Type B pancreatic cell (in vitro differentiated cells): ENCODE measurements around the gene FBXO33. TPM values are rescaled to one million over a fixed set of nuclear protein-coding genes. Genes with fewer than 3 reads are reported as not detected.

Experiments used
- DNase-seq: peaks from one replicate; pipeline ENCODE4 v3.0.0; 2021; ENCODE audit warnings: mixed read lengths; ENCODE audit not compliant: unreplicated experiment; ENCODE audit errors: extremely low spot score
- H3K27ac Mint-ChIP-seq: 2 replicates; pipeline ENCODE4 v1.8.0; 2021; ENCODE audit warnings: mild to moderate bottlenecking, mixed read lengths
- H3K27me3 Mint-ChIP-seq: 2 replicates; pipeline ENCODE4 v1.8.0; 2021; ENCODE audit warnings: mixed read lengths
- H3K36me3 Mint-ChIP-seq: 2 replicates; pipeline ENCODE4 v1.8.0; 2021; ENCODE audit warnings: mixed read lengths
- H3K4me1 Mint-ChIP-seq: one replicate; pipeline ENCODE4 v1.8.0; 2021; ENCODE audit warnings: mixed read lengths; ENCODE audit not compliant: unreplicated experiment
- H3K4me3 Mint-ChIP-seq: 2 replicates; pipeline ENCODE4 v1.8.0; 2021; ENCODE audit warnings: mild to moderate bottlenecking, mixed read lengths
- H3K9me3 Mint-ChIP-seq: 2 replicates; pipeline ENCODE4 v1.8.0; 2021; ENCODE audit warnings: mixed read lengths
- long read RNA-seq: library from polyadenylated mRNA; unstranded; transcript quantifications from one replicate; pipeline ENCODE4 v2.0.0, GENCODE V29; 2020
- total RNA-seq: library from RNA; stranded (reverse); gene quantifications from 2 replicates; pipeline ENCODE4 v1.2.1, GENCODE V29; 2021; ENCODE audit warnings: low replicate concordance
- TF ChIP-seq, protein P1 (sequence below): fragments of 200-600 bp; sonication (generic); conservative IDR thresholded peaks from 2 replicates; pipeline ENCODE4 v1.5.0; 2021; ENCODE audit warnings: antibody characterized with exemption, mild to moderate bottlenecking

FBXO33 gene, protein sequence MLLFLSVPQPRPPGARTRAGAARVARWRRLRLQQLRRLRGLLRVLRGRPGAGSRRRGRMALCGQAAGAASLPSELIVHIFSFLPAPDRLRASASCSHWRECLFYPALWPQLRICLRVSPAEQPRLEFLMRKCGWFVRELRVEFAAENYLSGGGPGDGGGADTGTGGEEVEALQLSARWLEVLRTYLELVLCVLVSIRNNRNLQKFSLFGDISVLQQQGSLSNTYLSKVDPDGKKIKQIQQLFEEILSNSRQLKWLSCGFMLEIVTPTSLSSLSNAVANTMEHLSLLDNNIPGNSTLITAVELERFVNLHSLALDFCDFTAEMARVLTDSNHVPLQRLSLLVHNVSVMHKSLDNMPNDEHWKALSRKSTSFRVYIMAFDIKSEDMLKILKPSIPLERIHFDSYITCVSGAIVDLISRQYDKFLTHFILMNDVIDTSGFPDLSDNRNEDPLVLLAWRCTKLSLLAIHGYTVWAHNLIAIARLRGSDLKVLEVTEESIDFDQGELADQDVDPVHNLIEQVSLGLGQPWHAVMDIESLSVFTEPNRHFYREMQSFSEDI
- 9.9 and 11.7 TPM in 2 replicates for total RNA-seq
- long read RNA-seq, partial matches to known transcripts: 0 of 7 reads
- long read RNA-seq, other reads (novel, unspliced or antisense): 5 of 7 reads

DNA sequence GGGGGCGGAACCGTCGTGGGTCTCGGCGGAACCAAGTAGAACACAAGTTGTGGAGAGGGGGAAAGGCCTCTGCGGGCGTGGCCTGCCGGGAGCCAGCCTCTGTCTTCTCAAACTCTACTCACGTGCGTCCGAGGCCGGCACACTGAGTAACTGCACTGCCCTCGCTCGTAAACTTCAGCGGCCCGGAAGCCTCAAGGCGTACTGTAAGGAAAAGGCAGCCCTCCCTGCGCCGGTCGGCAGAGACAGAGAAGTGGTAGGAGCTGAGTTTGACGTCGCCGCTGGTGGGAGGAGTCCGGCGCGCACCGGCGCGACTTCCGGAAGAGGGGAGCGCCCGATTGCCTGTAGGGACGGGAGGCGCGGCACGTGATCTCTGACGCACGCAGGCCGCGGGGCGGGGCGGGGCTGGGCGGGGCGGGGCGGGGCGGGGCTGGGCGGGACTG lies at the start of gene FBXO33:
Gene FBXO33, minus strand, starts transcription at position 255 of the 440 bp plus-strand sequence. CDS start 271 bp downstream, outside the sequence.
- no peaks in the 10 kb centered on the region for H3K27me3 Mint-ChIP-seq
- peak within 1 kb of the TSS; percentile 100 for H3K27ac Mint-ChIP-seq
- H3K9me3 Mint-ChIP-seq: no peaks in the 10 kb centered on the region
- H3K4me1 Mint-ChIP-seq: peaks cover 24% of the 10 kb centered on the region
- DNase-seq: peak; percentile 94
- H3K36me3 Mint-ChIP-seq: no peaks in the 10 kb centered on the region
- peak within 1 kb of the TSS; percentile 100 for H3K4me3 Mint-ChIP-seq
- TF ChIP-seq, protein P1, sequence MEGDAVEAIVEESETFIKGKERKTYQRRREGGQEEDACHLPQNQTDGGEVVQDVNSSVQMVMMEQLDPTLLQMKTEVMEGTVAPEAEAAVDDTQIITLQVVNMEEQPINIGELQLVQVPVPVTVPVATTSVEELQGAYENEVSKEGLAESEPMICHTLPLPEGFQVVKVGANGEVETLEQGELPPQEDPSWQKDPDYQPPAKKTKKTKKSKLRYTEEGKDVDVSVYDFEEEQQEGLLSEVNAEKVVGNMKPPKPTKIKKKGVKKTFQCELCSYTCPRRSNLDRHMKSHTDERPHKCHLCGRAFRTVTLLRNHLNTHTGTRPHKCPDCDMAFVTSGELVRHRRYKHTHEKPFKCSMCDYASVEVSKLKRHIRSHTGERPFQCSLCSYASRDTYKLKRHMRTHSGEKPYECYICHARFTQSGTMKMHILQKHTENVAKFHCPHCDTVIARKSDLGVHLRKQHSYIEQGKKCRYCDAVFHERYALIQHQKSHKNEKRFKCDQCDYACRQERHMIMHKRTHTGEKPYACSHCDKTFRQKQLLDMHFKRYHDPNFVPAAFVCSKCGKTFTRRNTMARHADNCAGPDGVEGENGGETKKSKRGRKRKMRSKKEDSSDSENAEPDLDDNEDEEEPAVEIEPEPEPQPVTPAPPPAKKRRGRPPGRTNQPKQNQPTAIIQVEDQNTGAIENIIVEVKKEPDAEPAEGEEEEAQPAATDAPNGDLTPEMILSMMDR: no peak

DNA sequence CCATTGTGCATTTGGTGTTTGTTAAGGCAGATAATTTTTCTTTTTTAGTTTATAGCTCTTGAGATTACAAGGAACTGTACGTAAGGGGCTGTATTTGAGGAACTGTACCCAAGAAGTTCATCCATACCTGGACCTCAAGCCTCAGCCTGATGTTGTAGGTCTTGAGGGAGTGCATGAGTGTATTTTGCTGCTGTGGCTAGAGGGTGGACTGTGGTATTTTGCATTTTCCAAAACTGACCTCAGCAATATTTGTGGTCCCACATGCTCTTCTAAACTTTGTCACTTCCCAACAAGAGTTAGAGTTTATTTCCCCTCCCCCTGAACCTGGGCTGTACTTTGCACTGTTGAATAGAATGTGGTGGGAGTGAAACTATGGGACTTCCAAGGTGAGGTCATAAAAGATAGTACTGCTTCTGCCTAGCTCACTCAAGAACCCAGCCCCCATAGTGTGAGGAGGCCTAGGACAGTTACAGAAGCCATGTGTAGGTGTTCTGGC lies 42.2 kb upstream of the FBXO33 start:
- no peaks in the 10 kb centered on the region for H3K9me3 Mint-ChIP-seq
- no peaks in the 10 kb centered on the region for H3K36me3 Mint-ChIP-seq
- no peak overlapping the region for H3K27ac Mint-ChIP-seq
- TF ChIP-seq, protein P1: no peak
- no peak overlapping the region for H3K4me3 Mint-ChIP-seq
- no peaks in the 10 kb centered on the region for H3K4me1 Mint-ChIP-seq
- H3K27me3 Mint-ChIP-seq: no peaks in the 10 kb centered on the region
- DNase-seq: no peak

DNA sequence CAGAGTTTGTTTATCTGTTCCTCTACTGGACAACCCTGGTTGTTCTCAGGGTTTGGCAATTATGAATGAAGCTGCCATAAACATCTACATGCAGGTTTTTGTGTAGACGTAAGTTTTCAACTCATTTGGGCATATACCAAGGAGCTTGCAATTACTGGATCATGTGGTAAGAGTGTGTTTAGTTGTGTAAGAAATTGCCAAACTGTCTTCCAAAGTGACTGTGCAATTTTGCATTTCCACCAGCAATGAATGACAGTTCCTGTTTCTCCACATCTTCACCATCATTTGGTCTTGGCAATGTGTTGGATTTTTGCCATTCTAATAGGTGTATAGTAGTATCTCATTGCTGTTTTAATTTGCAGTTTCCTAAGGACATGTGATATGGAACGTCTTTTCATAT lies 39.8 kb upstream of the FBXO33 start:
- no peak for DNase-seq
- no peaks in the 10 kb centered on the region for H3K27me3 Mint-ChIP-seq
- H3K27ac Mint-ChIP-seq: no peak overlapping the region
- no peaks in the 10 kb centered on the region for H3K9me3 Mint-ChIP-seq
- no peaks in the 10 kb centered on the region for H3K36me3 Mint-ChIP-seq
- no peaks in the 10 kb centered on the region for H3K4me1 Mint-ChIP-seq
- no peak overlapping the region for H3K4me3 Mint-ChIP-seq
- TF ChIP-seq, protein P1: no peak

DNA sequence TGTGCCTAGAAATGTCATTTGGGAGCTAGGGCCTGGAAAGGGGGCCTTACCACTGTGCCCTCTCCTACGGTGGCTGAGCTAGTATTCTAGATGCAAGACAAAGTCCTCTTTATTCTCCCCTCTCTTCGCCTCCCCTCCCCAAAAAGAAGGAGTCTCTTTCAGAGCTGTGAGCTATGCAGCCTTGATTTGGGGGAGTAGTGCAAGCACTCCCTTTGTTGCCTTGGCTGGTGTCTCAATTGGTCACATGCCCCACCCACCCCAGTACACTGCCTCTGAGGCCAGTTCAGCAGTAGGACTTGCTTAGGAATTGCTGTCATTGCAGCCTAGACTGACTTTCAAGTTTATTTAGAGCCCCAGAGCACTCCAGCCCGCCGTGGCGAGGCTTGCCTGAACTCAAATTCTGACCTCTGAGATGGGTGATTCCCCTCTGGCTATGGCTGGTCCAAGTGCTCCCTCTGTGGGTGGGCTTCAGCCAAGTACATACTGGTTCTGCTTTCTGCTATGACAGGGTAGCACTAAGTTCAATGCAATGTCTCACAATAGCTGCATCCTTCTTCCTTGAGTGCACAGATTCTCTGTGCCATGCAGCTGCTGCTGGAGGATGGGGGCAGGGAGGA lies 37.0 kb upstream of the FBXO33 start:
- Mint-ChIP-seq H3K36me3 (no peaks in the 10 kb centered on the region), H3K27me3 (no peaks in the 10 kb centered on the region), H3K4me3 (no peak overlapping the region), H3K9me3 (no peaks in the 10 kb centered on the region), H3K27ac (no peak overlapping the region), H3K4me1 (no peaks in the 10 kb centered on the region)
- TF ChIP-seq, protein P1: peak; percentile 57
- DNase-seq: no peak

DNA sequence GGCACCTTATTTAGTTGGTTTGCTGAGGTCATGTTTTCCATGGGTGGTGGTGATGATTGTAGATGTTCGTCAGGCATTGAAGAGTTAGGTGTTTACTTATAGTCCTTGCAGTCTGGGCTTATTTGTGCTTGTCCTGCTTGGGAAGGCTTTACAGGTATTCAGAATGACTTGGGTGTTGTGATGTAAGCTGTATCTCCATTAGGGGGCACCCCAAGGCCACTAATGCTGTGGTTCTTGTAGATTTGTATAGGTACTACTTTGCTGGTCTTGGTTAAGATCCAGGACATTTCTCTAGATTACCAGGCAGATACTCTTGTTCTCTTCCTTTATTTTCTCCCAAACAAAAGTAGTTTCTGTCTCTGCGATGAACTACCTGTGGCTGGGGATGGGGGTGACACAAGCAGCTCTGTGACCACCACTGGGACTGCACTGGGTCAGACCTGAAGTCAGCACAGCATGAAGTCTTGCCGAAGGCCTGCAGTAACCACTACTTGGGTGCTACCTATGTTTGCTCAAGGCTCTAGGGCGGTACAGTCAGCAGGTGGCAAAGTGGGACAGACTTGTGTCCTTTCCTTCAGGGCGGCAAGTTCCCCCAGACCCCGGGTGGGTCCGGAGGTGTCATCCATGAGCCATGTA lies 35.8 kb upstream of the FBXO33 start:
- DNase-seq: no peak
- Mint-ChIP-seq H3K27ac (no peak overlapping the region), H3K4me1 (no peaks in the 10 kb centered on the region), H3K9me3 (no peaks in the 10 kb centered on the region), H3K4me3 (no peak overlapping the region), H3K27me3 (no peaks in the 10 kb centered on the region), H3K36me3 (no peaks in the 10 kb centered on the region)
- TF ChIP-seq, protein P1: peak; percentile 60
